ENCODE measurements around the gene MORN1. TPM values are rescaled to one million over a fixed set of nuclear protein-coding genes. Genes with fewer than 3 reads are reported as not detected.

Gene MORN1
- total RNA-seq, 1 experiment from 2014 or later = 6.2 TPM

- H4K20me1 ChIP-seq (ENCODE audit: insufficient read depth, low read depth, low read length) = no peaks in the 10 kb centered on the region
- DNase-seq = no peak
- no peak overlapping the region for H3K9ac ChIP-seq (ENCODE audit: low read length)
- no peaks in the 10 kb centered on the region for H3K79me2 ChIP-seq (ENCODE audit: low read length)
- H3K27ac ChIP-seq (ENCODE audit: low read length) = no peak overlapping the region
- no peak overlapping the region for H3K4me2 ChIP-seq (ENCODE audit: low read depth, low read length, poor library complexity, severe bottlenecking)
- H3K9me2 ChIP-seq (replicated peaks; ENCODE audit: insufficient read depth, low read length) = no peaks in the 10 kb centered on the region
- H3K4me1 ChIP-seq (ENCODE audit: low read length) = no peaks in the 10 kb centered on the region
- no peak overlapping the region for H3K4me3 ChIP-seq (ENCODE audit: low read length)
- no peak overlapping the region for H2AFZ ChIP-seq (ENCODE audit: low read length)
- no peaks in the 10 kb centered on the region for H3K27me3 ChIP-seq (ENCODE audit: low read length)
- no peaks in the 10 kb centered on the region for H3K36me3 ChIP-seq (ENCODE audit: insufficient read depth, low read length)
- H3K9me3 ChIP-seq (ENCODE audit: low read length) = no peaks in the 10 kb centered on the region
These were observed 69.2 kb downstream of the MORN1 start for GRCh38 chr1:2322065-2322571.

DNA sequence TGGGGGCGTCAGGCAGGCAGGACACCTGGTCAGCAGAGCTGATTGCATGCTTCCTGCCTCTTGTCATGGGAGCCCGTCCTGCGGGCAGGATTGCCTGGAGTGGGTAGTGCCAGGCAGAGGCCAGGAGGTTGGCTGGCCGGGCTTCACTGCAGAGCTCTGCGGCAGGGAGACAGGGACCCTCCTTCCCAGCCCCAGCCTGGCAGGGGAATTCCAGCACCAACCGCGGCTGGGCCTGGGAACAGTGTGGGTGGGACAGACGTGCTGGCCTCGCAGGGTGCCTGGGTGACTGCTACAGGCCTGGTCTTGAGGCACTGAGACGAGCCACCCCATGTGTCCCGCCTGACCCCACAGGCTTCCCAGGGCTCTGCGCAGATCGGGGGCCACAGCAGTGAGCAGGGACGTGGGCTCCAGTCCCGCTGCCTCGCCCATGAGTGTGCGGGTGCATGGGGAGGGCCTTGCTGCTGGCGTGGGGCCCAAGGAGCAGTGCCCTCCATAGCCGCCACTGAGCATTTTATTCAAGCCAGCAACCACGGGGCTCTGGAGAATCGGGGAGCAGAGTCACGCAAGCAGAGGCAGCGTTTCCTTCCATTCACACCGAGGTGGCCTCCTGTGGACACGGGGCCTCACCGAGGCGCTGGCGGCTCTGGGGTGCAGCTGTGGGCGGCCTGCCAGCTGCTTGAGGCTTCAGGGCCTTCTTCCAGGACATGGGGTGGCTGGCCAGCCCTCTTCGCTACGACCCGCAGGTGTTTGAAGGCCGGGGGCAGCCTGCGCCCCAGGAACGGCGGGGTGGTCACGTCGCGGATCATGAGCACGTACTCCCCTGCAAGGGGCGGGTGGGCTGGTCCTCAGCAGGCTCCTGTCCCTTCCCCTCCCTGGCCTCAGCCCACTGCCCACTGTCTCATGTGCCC lies 70.3 kb downstream of the MORN1 start:
- no peak for DNase-seq

DNA sequence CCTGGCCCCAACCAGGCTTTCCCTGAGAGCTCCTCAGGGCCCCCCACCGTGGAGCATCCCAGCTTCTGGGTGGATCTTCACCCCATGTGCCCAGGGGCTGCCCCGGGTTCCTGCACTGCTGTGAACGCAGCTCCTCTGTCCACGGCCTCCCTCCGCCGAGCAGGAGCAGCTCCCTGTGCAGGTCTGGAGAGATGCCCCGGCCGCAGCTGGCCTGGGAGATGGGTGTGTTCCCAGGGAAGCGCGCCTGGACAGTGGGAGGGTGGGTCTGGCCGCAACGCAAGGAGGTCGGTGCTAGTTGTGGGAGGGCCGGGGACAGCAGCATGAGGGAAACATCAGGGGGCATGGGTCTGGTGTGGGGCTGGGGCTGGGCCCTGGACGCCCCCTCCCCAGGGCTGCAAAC lies 71.3 kb downstream of the MORN1 start:
- DNase-seq = no peak
- Histone ChIP-seq H2AFZ (ENCODE audit: low read length) (no peak overlapping the region), H3K79me2 (ENCODE audit: low read length) (no peaks in the 10 kb centered on the region), H3K4me3 (ENCODE audit: low read length) (no peak overlapping the region), H3K36me3 (ENCODE audit: insufficient read depth, low read length) (no peaks in the 10 kb centered on the region), H4K20me1 (ENCODE audit: insufficient read depth, low read depth, low read length) (no peaks in the 10 kb centered on the region), H3K9ac (ENCODE audit: low read length) (no peak overlapping the region), H3K27me3 (ENCODE audit: low read length) (no peaks in the 10 kb centered on the region), H3K4me1 (ENCODE audit: low read length) (no peaks in the 10 kb centered on the region), H3K27ac (ENCODE audit: low read length) (no peak overlapping the region), H3K9me3 (ENCODE audit: low read length) (no peaks in the 10 kb centered on the region), H3K9me2 (replicated peaks; ENCODE audit: insufficient read depth, low read length) (no peaks in the 10 kb centered on the region), H3K4me2 (ENCODE audit: low read depth, low read length, poor library complexity, severe bottlenecking) (no peak overlapping the region)

More for the DNA sequence above, 70.3 kb downstream of the MORN1 start:
- no peaks in the 10 kb centered on the region for H3K27me3 ChIP-seq (ENCODE audit: low read length)
- no peaks in the 10 kb centered on the region for H3K36me3 ChIP-seq (ENCODE audit: insufficient read depth, low read length)
- no peaks in the 10 kb centered on the region for H3K79me2 ChIP-seq (ENCODE audit: low read length)
- no peak overlapping the region for H3K9ac ChIP-seq (ENCODE audit: low read length)
- no peaks in the 10 kb centered on the region for H3K9me2 ChIP-seq (replicated peaks; ENCODE audit: insufficient read depth, low read length)
- no peaks in the 10 kb centered on the region for H3K9me3 ChIP-seq (ENCODE audit: low read length)
- no peaks in the 10 kb centered on the region for H4K20me1 ChIP-seq (ENCODE audit: insufficient read depth, low read depth, low read length)
- no peak overlapping the region for H3K27ac ChIP-seq (ENCODE audit: low read length)
- no peak overlapping the region for H2AFZ ChIP-seq (ENCODE audit: low read length)
- no peaks in the 10 kb centered on the region for H3K4me1 ChIP-seq (ENCODE audit: low read length)
- H3K4me2 ChIP-seq (ENCODE audit: low read depth, low read length, poor library complexity, severe bottlenecking) = no peak overlapping the region
- H3K4me3 ChIP-seq (ENCODE audit: low read length) = no peak overlapping the region

DNA sequence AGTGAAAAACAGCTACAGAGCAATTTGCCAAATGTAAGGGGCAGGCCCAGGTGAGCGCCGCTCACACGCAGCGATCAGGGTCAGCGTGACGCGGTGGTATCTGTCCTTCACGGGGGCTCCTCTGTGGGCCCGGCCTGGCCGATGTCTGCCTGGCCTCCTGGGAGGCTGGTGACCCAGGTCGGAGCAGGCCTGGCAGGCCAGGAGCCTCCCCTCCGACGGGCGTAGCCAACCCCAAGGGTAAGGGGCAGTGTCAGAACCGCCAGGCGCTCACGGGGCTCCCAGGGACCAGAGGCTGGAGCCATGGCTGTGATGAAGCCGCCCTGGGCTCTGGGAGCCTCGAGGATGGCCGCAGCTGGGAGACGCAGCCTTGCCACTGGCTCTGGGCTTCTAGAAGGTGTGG lies 72.1 kb downstream of the MORN1 start:
- H3K36me3 ChIP-seq (ENCODE audit: insufficient read depth, low read length) = no peaks in the 10 kb centered on the region
- no peaks in the 10 kb centered on the region for H4K20me1 ChIP-seq (ENCODE audit: insufficient read depth, low read depth, low read length)
- H3K9me3 ChIP-seq (ENCODE audit: low read length) = no peaks in the 10 kb centered on the region
- H3K4me2 ChIP-seq (ENCODE audit: low read depth, low read length, poor library complexity, severe bottlenecking) = no peak overlapping the region
- no peak overlapping the region for H3K4me3 ChIP-seq (ENCODE audit: low read length)
- H3K79me2 ChIP-seq (ENCODE audit: low read length) = no peaks in the 10 kb centered on the region
- no peaks in the 10 kb centered on the region for H3K27me3 ChIP-seq (ENCODE audit: low read length)
- H3K9me2 ChIP-seq (replicated peaks; ENCODE audit: insufficient read depth, low read length) = no peaks in the 10 kb centered on the region
- H3K9ac ChIP-seq (ENCODE audit: low read length) = no peak overlapping the region
- no peaks in the 10 kb centered on the region for H3K4me1 ChIP-seq (ENCODE audit: low read length)
- DNase-seq = no peak
- H2AFZ ChIP-seq (ENCODE audit: low read length) = no peak overlapping the region
- no peak overlapping the region for H3K27ac ChIP-seq (ENCODE audit: low read length)

GRCh38 chr1:2318314-2319278 lies 72.8 kb downstream of the MORN1 start:
- Histone ChIP-seq H3K4me1 (ENCODE audit: low read length) (no peaks in the 10 kb centered on the region), H2AFZ (ENCODE audit: low read length) (no peak overlapping the region), H3K79me2 (ENCODE audit: low read length) (no peaks in the 10 kb centered on the region), H3K4me3 (ENCODE audit: low read length) (no peak overlapping the region), H3K9ac (ENCODE audit: low read length) (no peak overlapping the region), H3K9me3 (ENCODE audit: low read length) (no peaks in the 10 kb centered on the region), H3K36me3 (ENCODE audit: insufficient read depth, low read length) (no peaks in the 10 kb centered on the region), H4K20me1 (ENCODE audit: insufficient read depth, low read depth, low read length) (no peaks in the 10 kb centered on the region), H3K27me3 (ENCODE audit: low read length) (no peaks in the 10 kb centered on the region), H3K27ac (ENCODE audit: low read length) (no peak overlapping the region), H3K4me2 (ENCODE audit: low read depth, low read length, poor library complexity, severe bottlenecking) (no peak overlapping the region), H3K9me2 (replicated peaks; ENCODE audit: insufficient read depth, low read length) (no peaks in the 10 kb centered on the region)
- no peak for DNase-seq

DNA sequence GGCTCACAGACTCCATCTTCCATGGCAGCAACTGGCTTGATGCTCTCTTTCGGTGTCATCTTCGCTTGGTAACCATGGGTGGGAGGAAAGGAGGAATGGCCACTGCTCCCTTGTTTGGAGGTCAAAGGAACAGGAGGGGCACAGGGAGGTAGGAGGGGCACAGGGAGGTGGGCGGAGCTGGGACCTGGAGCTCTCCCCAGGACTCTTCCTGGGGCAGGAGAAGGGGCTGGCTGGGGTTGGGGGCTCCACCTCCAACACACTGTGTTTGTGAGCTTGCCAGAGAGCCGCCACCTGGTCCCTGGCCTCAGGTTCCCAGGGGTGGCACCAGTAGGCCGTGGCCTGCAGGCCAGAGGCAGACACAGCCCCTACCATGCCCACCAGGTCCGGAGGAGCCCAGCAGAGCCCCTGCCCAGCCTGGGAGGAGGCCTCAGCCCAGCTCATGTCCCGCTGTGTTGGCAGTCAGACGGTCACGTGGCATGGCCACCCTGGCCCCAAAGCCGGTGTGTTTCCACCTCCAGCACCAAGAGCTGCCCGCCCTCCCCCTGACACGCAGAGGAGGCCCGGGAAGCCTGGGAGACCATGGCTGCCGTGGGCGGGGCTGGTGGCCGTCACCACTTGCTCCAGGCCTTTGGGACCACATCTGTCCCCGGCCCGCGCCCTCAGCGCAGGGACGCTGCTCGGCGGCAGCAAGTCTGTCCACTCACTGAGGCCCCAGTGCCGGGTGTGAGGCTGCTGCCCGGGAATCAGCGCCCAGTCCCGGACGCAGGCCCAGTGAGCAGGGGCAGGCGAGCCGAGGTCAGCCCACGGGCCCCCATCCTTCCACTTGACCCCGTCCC lies 73.9 kb downstream of the MORN1 start:
- no peak overlapping the region for H3K4me2 ChIP-seq (ENCODE audit: low read depth, low read length, poor library complexity, severe bottlenecking)
- no peak overlapping the region for H3K4me3 ChIP-seq (ENCODE audit: low read length)
- no peak overlapping the region for H3K9ac ChIP-seq (ENCODE audit: low read length)
- H2AFZ ChIP-seq (ENCODE audit: low read length) = no peak overlapping the region
- DNase-seq = no peak
- H3K36me3 ChIP-seq (ENCODE audit: insufficient read depth, low read length) = no peaks in the 10 kb centered on the region
- H3K27ac ChIP-seq (ENCODE audit: low read length) = no peak overlapping the region
- no peaks in the 10 kb centered on the region for H3K27me3 ChIP-seq (ENCODE audit: low read length)
- H4K20me1 ChIP-seq (ENCODE audit: insufficient read depth, low read depth, low read length) = no peaks in the 10 kb centered on the region
- H3K4me1 ChIP-seq (ENCODE audit: low read length) = no peaks in the 10 kb centered on the region
- H3K9me2 ChIP-seq (replicated peaks; ENCODE audit: insufficient read depth, low read length) = no peaks in the 10 kb centered on the region
- H3K79me2 ChIP-seq (ENCODE audit: low read length) = no peaks in the 10 kb centered on the region
- no peaks in the 10 kb centered on the region for H3K9me3 ChIP-seq (ENCODE audit: low read length)

- H3K9me3 ChIP-seq (ENCODE audit: low read length) = no peaks in the 10 kb centered on the region
- no peaks in the 10 kb centered on the region for H3K9me2 ChIP-seq (replicated peaks; ENCODE audit: insufficient read depth, low read length)
- H3K9ac ChIP-seq (ENCODE audit: low read length) = no peak overlapping the region
- no peak overlapping the region for H3K4me2 ChIP-seq (ENCODE audit: low read depth, low read length, poor library complexity, severe bottlenecking)
- H3K27me3 ChIP-seq (ENCODE audit: low read length) = no peaks in the 10 kb centered on the region
- no peak overlapping the region for H2AFZ ChIP-seq (ENCODE audit: low read length)
- no peaks in the 10 kb centered on the region for H3K4me1 ChIP-seq (ENCODE audit: low read length)
- no peaks in the 10 kb centered on the region for H3K79me2 ChIP-seq (ENCODE audit: low read length)
- no peak overlapping the region for H3K27ac ChIP-seq (ENCODE audit: low read length)
- H3K36me3 ChIP-seq (ENCODE audit: insufficient read depth, low read length) = no peaks in the 10 kb centered on the region
- H4K20me1 ChIP-seq (ENCODE audit: insufficient read depth, low read depth, low read length) = no peaks in the 10 kb centered on the region
- no peak for DNase-seq
- H3K4me3 ChIP-seq (ENCODE audit: low read length) = no peak overlapping the region
These were observed 74.8 kb downstream of the MORN1 start for GRCh38 chr1:2316451-2316961.

Measured in Karpas-422 (cell line).